Measurements from ENCODE around the gene CHIC2.

Gene CHIC2

DNA sequence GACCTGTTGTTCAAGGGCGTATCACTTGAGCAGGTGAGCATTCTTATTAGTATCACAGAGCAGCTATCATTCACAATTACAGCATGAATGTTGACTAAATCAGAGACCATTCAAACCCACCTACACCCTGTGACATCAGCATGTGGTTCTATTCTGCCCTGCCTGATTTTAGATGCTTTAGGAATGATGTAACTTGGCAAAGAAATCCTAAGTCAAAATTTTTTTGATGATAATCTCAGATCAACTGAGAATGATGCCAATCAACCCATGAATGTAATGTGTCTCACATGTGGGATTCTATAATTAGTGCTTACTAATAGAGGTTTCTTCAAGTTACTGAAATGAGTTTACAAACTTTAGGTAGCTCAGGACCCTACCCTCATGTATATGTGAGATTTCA lies 13.4 kb upstream of the CHIC2 start:
- DNase-seq (ENCODE audit: low read depth in 1 of 2, low spot score in 1 of 2), result no peak
- no peak overlapping the region for H3K27ac ChIP-seq (replicated peaks)
- TF ChIP-seq GABPA (IDR thresholded peaks at IDR 0.05; ENCODE audit: low read depth), result no peak
- TF ChIP-seq, protein P1, sequence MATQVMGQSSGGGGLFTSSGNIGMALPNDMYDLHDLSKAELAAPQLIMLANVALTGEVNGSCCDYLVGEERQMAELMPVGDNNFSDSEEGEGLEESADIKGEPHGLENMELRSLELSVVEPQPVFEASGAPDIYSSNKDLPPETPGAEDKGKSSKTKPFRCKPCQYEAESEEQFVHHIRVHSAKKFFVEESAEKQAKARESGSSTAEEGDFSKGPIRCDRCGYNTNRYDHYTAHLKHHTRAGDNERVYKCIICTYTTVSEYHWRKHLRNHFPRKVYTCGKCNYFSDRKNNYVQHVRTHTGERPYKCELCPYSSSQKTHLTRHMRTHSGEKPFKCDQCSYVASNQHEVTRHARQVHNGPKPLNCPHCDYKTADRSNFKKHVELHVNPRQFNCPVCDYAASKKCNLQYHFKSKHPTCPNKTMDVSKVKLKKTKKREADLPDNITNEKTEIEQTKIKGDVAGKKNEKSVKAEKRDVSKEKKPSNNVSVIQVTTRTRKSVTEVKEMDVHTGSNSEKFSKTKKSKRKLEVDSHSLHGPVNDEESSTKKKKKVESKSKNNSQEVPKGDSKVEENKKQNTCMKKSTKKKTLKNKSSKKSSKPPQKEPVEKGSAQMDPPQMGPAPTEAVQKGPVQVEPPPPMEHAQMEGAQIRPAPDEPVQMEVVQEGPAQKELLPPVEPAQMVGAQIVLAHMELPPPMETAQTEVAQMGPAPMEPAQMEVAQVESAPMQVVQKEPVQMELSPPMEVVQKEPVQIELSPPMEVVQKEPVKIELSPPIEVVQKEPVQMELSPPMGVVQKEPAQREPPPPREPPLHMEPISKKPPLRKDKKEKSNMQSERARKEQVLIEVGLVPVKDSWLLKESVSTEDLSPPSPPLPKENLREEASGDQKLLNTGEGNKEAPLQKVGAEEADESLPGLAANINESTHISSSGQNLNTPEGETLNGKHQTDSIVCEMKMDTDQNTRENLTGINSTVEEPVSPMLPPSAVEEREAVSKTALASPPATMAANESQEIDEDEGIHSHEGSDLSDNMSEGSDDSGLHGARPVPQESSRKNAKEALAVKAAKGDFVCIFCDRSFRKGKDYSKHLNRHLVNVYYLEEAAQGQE (IDR thresholded peaks at IDR 0.05; ENCODE audit: insufficient replicate concordance, low read depth), result no peak
- TF ChIP-seq, protein P2, sequence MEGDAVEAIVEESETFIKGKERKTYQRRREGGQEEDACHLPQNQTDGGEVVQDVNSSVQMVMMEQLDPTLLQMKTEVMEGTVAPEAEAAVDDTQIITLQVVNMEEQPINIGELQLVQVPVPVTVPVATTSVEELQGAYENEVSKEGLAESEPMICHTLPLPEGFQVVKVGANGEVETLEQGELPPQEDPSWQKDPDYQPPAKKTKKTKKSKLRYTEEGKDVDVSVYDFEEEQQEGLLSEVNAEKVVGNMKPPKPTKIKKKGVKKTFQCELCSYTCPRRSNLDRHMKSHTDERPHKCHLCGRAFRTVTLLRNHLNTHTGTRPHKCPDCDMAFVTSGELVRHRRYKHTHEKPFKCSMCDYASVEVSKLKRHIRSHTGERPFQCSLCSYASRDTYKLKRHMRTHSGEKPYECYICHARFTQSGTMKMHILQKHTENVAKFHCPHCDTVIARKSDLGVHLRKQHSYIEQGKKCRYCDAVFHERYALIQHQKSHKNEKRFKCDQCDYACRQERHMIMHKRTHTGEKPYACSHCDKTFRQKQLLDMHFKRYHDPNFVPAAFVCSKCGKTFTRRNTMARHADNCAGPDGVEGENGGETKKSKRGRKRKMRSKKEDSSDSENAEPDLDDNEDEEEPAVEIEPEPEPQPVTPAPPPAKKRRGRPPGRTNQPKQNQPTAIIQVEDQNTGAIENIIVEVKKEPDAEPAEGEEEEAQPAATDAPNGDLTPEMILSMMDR (IDR thresholded peaks at IDR 0.05; ENCODE audit: insufficient read depth, low read length), result no peak
- TF ChIP-seq POLR2AphosphoS5 (IDR thresholded peaks at IDR 0.05; ENCODE audit: low read depth), result no peak
- no peak for TF ChIP-seq SPI1 (IDR thresholded peaks at IDR 0.05; ENCODE audit: borderline replicate concordance, low read depth)
- no peaks in the 10 kb centered on the region for H3K27me3 ChIP-seq (ENCODE audit: insufficient read depth, poor library complexity, severe bottlenecking)
- H3K4me3 ChIP-seq (replicated peaks; ENCODE audit: insufficient read depth, low read length), result no peak overlapping the region

DNA sequence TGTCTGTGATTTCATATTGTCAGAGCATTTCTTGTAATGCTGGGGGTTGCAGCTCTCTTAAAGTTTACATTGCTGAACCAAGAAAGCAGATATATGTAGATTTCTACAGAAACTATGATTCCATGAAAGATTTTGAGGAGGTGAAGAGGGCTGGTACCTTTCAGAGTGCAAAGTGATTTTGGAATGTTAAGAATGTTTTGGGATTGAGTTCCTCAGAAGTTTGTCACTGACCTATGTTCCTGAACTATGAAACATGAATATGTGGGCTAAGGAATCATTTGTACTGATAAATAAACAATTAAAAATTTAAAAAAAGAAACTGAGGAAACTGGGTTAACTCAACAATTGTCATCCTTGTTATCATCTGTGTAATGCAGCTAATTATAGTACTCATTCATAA lies 12.3 kb upstream of the CHIC2 start:
- TF ChIP-seq, protein P1 (IDR thresholded peaks at IDR 0.05; ENCODE audit: insufficient replicate concordance, low read depth), result no peak
- no peak for TF ChIP-seq GABPA (IDR thresholded peaks at IDR 0.05; ENCODE audit: low read depth)
- TF ChIP-seq POLR2AphosphoS5 (IDR thresholded peaks at IDR 0.05; ENCODE audit: low read depth), result no peak
- TF ChIP-seq, protein P2 (IDR thresholded peaks at IDR 0.05; ENCODE audit: insufficient read depth, low read length), result no peak
- no peak for TF ChIP-seq SPI1 (IDR thresholded peaks at IDR 0.05; ENCODE audit: borderline replicate concordance, low read depth)
- Histone ChIP-seq H3K27ac (replicated peaks) (no peak overlapping the region), H3K27me3 (ENCODE audit: insufficient read depth, poor library complexity, severe bottlenecking) (no peaks in the 10 kb centered on the region), H3K4me3 (replicated peaks; ENCODE audit: insufficient read depth, low read length) (no peak overlapping the region)
- no peak for DNase-seq (ENCODE audit: low read depth in 1 of 2, low spot score in 1 of 2)

DNA sequence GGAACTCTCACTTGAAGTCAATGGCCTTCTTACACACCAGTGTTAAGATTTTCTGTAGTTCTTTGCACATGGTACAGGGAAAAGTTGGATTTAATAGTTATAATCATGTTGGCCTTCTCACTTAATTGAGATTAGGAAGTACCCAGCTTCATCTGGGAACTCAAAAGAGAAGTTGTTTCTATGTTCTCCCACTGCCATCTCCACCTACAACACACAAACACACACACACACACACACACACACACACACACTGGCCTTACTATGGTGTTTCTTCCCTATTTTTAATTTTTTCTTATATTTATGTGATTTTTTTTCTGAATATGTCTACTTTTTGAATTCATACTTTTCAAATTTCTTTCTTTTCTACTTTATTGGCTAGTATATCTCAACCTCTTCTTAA lies 10.0 kb upstream of the CHIC2 start:
- no peak overlapping the region for H3K27ac ChIP-seq (replicated peaks)
- no peak for TF ChIP-seq POLR2AphosphoS5 (IDR thresholded peaks at IDR 0.05; ENCODE audit: low read depth)
- no peak for TF ChIP-seq SPI1 (IDR thresholded peaks at IDR 0.05; ENCODE audit: borderline replicate concordance, low read depth)
- no peak for TF ChIP-seq GABPA (IDR thresholded peaks at IDR 0.05; ENCODE audit: low read depth)
- TF ChIP-seq, protein P2 (IDR thresholded peaks at IDR 0.05; ENCODE audit: insufficient read depth, low read length), result no peak
- TF ChIP-seq, protein P1 (IDR thresholded peaks at IDR 0.05; ENCODE audit: insufficient replicate concordance, low read depth), result no peak
- no peak overlapping the region for H3K4me3 ChIP-seq (replicated peaks; ENCODE audit: insufficient read depth, low read length)
- no peak for DNase-seq (ENCODE audit: low read depth in 1 of 2, low spot score in 1 of 2)
- H3K27me3 ChIP-seq (ENCODE audit: insufficient read depth, poor library complexity, severe bottlenecking), result no peaks in the 10 kb centered on the region
